Karpas-422 (cell line): Measurements from ENCODE around the gene EIF2AK2. TPM values are rescaled to one million over a fixed set of nuclear protein-coding genes. Genes with fewer than 3 reads are reported as not detected.

Experiments used
- DNase-seq: peaks from one replicate; pipeline ENCODE4 v3.0.0-alpha.2; 2015
- H2AFZ ChIP-seq: fragments of 200-600 bp; sonication (generic); 2 replicates; pipeline ENCODE4 v1.6.1; 2014; ENCODE audit warnings: antibody characterized with exemption, low read length, mixed read lengths
- H3K27ac ChIP-seq: fragments of 200-600 bp; sonication (generic); 2 replicates; pipeline ENCODE4 v1.5.1; 2014; ENCODE audit warnings: mild to moderate bottlenecking, low read length, moderate library complexity
- H3K27me3 ChIP-seq: fragments of 200-600 bp; sonication (generic); 2 replicates; pipeline ENCODE4 v1.6.1; 2014; ENCODE audit warnings: low read length, mixed read lengths
- H3K36me3 ChIP-seq: fragments of 200-600 bp; sonication (generic); 2 replicates; pipeline ENCODE4 v1.6.1; 2014; ENCODE audit warnings: low read length, mixed read lengths; ENCODE audit not compliant: insufficient read depth
- H3K4me1 ChIP-seq: fragments of 200-600 bp; sonication (generic); 2 replicates; pipeline ENCODE4 v1.6.1; 2014; ENCODE audit warnings: mild to moderate bottlenecking, low read length, mixed read lengths
- H3K4me2 ChIP-seq: fragments of 200-600 bp; sonication (generic); 2 replicates; pipeline ENCODE4 v1.6.1; 2014; ENCODE audit warnings: low read length, low read depth, mild to moderate bottlenecking; ENCODE audit not compliant: poor library complexity, severe bottlenecking
- H3K4me3 ChIP-seq: fragments of 200-600 bp; sonication (generic); 2 replicates; pipeline ENCODE4 v1.5.1; 2014; ENCODE audit warnings: mild to moderate bottlenecking, antibody characterized with exemption, low read length, mixed read lengths
- H3K79me2 ChIP-seq: fragments of 200-600 bp; sonication (generic); 2 replicates; pipeline ENCODE4 v1.6.1; 2014; ENCODE audit warnings: mild to moderate bottlenecking, low read length, mixed read lengths
- H3K9ac ChIP-seq: fragments of 200-600 bp; sonication (generic); 2 replicates; pipeline ENCODE4 v1.6.0; 2014; ENCODE audit warnings: low read length
- H3K9me2 ChIP-seq: fragments of 200-600 bp; sonication (generic), shearing (Covaris generic); replicated peaks from 2 replicates; pipeline ENCODE4 v1.6.0; 2014; ENCODE audit warnings: mild to moderate bottlenecking, low read length, moderate library complexity; ENCODE audit not compliant: insufficient read depth
- H3K9me3 ChIP-seq: fragments of 300-700, 200-600 bp; sonication (generic); 2 replicates; pipeline ENCODE4 v1.6.1; 2014; ENCODE audit warnings: low read length, mixed read lengths
- H4K20me1 ChIP-seq: fragments of 200-600 bp; sonication (generic); 2 replicates; pipeline ENCODE4 v1.6.1; 2014; ENCODE audit warnings: mild to moderate bottlenecking, antibody characterized with exemption, low read length, low read depth; ENCODE audit not compliant: insufficient read depth
- total RNA-seq: library from RNA; depleted of rRNA; stranded (reverse); fragments of >200 nt; shearing (Covaris generic); gene quantifications from 2 replicates; pipeline ENCODE4 v1.2.3, GENCODE V29; 2014; ENCODE audit warnings: low replicate concordance

The EIF2AK2 gene
- total RNA-seq, 1 experiment from 2014 or later = 29.3 TPM

GRCh38 chr2:37132914-37133313 lies 23.9 kb downstream of the EIF2AK2 start:
- Histone ChIP-seq H3K79me2 (peaks cover 27% of the 10 kb centered on the region), H3K4me2 (no peak overlapping the region), H2AFZ (no peak overlapping the region), H3K27ac (no peak overlapping the region), H4K20me1 (no peaks in the 10 kb centered on the region), H3K4me3 (no peak overlapping the region), H3K9me3 (no peaks in the 10 kb centered on the region), H3K27me3 (no peaks in the 10 kb centered on the region), H3K36me3 (peaks cover 71% of the 10 kb centered on the region), H3K9me2 (no peaks in the 10 kb centered on the region), H3K9ac (no peak overlapping the region), H3K4me1 (no peaks in the 10 kb centered on the region)
- DNase-seq = no peak

- H3K27me3 ChIP-seq = no peaks in the 10 kb centered on the region
- no peak overlapping the region for H3K27ac ChIP-seq
- no peaks in the 10 kb centered on the region for H3K9me2 ChIP-seq
- no peak overlapping the region for H3K4me2 ChIP-seq
- no peaks in the 10 kb centered on the region for H4K20me1 ChIP-seq
- no peak for DNase-seq
- peaks cover 25% of the 10 kb centered on the region for H3K79me2 ChIP-seq
- no peaks in the 10 kb centered on the region for H3K9me3 ChIP-seq
- H2AFZ ChIP-seq = no peak overlapping the region
- H3K9ac ChIP-seq = no peak overlapping the region
- no peaks in the 10 kb centered on the region for H3K4me1 ChIP-seq
- H3K36me3 ChIP-seq = peaks cover 35% of the 10 kb centered on the region; the same call in 1 of the 2 replicates
- H3K4me3 ChIP-seq = no peak overlapping the region
Measured at GRCh38 chr2:37125416-37125815, 31.4 kb downstream of the EIF2AK2 start.

GRCh38 chr2:37119157-37119556 lies 37.6 kb downstream of the EIF2AK2 start:
- Histone ChIP-seq H3K4me3 (no peak overlapping the region), H3K9me2 (no peaks in the 10 kb centered on the region), H3K4me1 (no peaks in the 10 kb centered on the region), H3K79me2 (peaks cover 25% of the 10 kb centered on the region), H3K4me2 (no peak overlapping the region), H4K20me1 (no peaks in the 10 kb centered on the region), H3K36me3 (peaks cover 25% of the 10 kb centered on the region), H3K9ac (no peak overlapping the region), H2AFZ (no peak overlapping the region), H3K27ac (no peak overlapping the region), H3K27me3 (no peaks in the 10 kb centered on the region), H3K9me3 (no peaks in the 10 kb centered on the region)
- no peak for DNase-seq

- no peaks in the 10 kb centered on the region for H4K20me1 ChIP-seq
- H2AFZ ChIP-seq = no peak overlapping the region
- peaks cover 33% of the 10 kb centered on the region for H3K36me3 ChIP-seq
- no peak overlapping the region for H3K27ac ChIP-seq
- H3K9me3 ChIP-seq = no peaks in the 10 kb centered on the region
- DNase-seq = no peak
- no peak overlapping the region for H3K4me3 ChIP-seq
- H3K4me1 ChIP-seq = no peaks in the 10 kb centered on the region
- H3K4me2 ChIP-seq = no peak overlapping the region
- H3K79me2 ChIP-seq = peaks cover 29% of the 10 kb centered on the region
- no peaks in the 10 kb centered on the region for H3K27me3 ChIP-seq
- no peaks in the 10 kb centered on the region for H3K9me2 ChIP-seq
- no peak overlapping the region for H3K9ac ChIP-seq
Measured at GRCh38 chr2:37117566-37117965, 39.2 kb downstream of the EIF2AK2 start.

GRCh38 chr2:37111958-37112357 lies 44.8 kb downstream of the EIF2AK2 start:
- H3K36me3 ChIP-seq = peaks cover 49% of the 10 kb centered on the region
- DNase-seq = no peak
- H3K9ac ChIP-seq = no peak overlapping the region
- H3K9me2 ChIP-seq = no peaks in the 10 kb centered on the region
- no peak overlapping the region for H3K27ac ChIP-seq
- no peak overlapping the region for H3K4me3 ChIP-seq
- H2AFZ ChIP-seq = no peak overlapping the region
- no peaks in the 10 kb centered on the region for H3K27me3 ChIP-seq
- H3K4me2 ChIP-seq = no peak overlapping the region
- H3K79me2 ChIP-seq = peaks cover 20% of the 10 kb centered on the region; the same call in 1 of the 2 replicates
- no peaks in the 10 kb centered on the region for H3K9me3 ChIP-seq
- H4K20me1 ChIP-seq = no peaks in the 10 kb centered on the region
- H3K4me1 ChIP-seq = no peaks in the 10 kb centered on the region

- H3K4me1 ChIP-seq = no peaks in the 10 kb centered on the region
- no peak overlapping the region for H2AFZ ChIP-seq
- H3K79me2 ChIP-seq = peaks cover 12% of the 10 kb centered on the region; the same call in 1 of the 2 replicates
- no peak for DNase-seq
- no peaks in the 10 kb centered on the region for H3K27me3 ChIP-seq
- H3K9me3 ChIP-seq = no peaks in the 10 kb centered on the region
- no peaks in the 10 kb centered on the region for H3K9me2 ChIP-seq
- H3K4me2 ChIP-seq = no peak overlapping the region
- H3K27ac ChIP-seq = no peak overlapping the region
- H4K20me1 ChIP-seq = no peaks in the 10 kb centered on the region
- H3K4me3 ChIP-seq = no peak overlapping the region
- peaks cover 50% of the 10 kb centered on the region for H3K36me3 ChIP-seq
- no peak overlapping the region for H3K9ac ChIP-seq
Measured at GRCh38 chr2:37110306-37111212, 46.2 kb downstream of the EIF2AK2 start.

GRCh38 chr2:37109523-37109922 lies 47.3 kb downstream of the EIF2AK2 start:
- Histone ChIP-seq H3K9ac (no peak overlapping the region), H3K27me3 (no peaks in the 10 kb centered on the region), H3K27ac (no peak overlapping the region), H3K79me2 (peaks cover 9% of the 10 kb centered on the region; the same call in 1 of the 2 replicates), H3K4me3 (no peak overlapping the region), H4K20me1 (no peaks in the 10 kb centered on the region), H2AFZ (no peak overlapping the region), H3K9me2 (no peaks in the 10 kb centered on the region), H3K4me1 (no peaks in the 10 kb centered on the region), H3K4me2 (no peak overlapping the region), H3K36me3 (peaks cover 53% of the 10 kb centered on the region), H3K9me3 (no peaks in the 10 kb centered on the region)
- no peak for DNase-seq

- H3K9ac ChIP-seq = no peak overlapping the region
- no peaks in the 10 kb centered on the region for H4K20me1 ChIP-seq
- no peak overlapping the region for H3K27ac ChIP-seq
- H3K27me3 ChIP-seq = no peaks in the 10 kb centered on the region
- no peak overlapping the region for H3K4me2 ChIP-seq
- no peak overlapping the region for H3K4me3 ChIP-seq
- H2AFZ ChIP-seq = no peak overlapping the region
- DNase-seq = no peak
- H3K79me2 ChIP-seq = no peaks in the 10 kb centered on the region
- peaks cover 49% of the 10 kb centered on the region for H3K36me3 ChIP-seq
- no peaks in the 10 kb centered on the region for H3K9me2 ChIP-seq
- H3K4me1 ChIP-seq = no peaks in the 10 kb centered on the region
- no peaks in the 10 kb centered on the region for H3K9me3 ChIP-seq
Measured at GRCh38 chr2:37105150-37105549, 51.6 kb downstream of the EIF2AK2 start.
